ENCODE results near the gene ZNF641.

ZNF641 gene

DNA sequence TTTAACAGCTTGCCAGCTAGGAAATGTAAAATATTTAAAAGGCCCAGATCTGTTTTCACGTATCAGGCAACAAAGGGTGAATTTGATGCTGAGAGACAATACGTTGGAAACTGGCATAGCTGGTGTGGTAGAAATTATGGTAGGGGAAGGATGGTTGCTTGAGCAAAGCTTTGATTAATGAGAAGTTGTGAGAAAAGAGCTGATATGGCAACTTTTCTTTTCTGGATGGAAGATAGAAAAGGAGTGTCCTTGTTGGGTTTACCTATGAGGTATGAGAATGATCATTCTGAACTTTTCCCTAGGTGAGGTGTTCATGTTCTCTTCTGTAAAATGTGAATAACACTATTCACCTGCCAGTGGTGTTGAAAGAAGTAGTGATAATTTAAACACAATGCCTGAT is 34.2 kb downstream of the ZNF641 start:
- TF ChIP-seq, protein P1, sequence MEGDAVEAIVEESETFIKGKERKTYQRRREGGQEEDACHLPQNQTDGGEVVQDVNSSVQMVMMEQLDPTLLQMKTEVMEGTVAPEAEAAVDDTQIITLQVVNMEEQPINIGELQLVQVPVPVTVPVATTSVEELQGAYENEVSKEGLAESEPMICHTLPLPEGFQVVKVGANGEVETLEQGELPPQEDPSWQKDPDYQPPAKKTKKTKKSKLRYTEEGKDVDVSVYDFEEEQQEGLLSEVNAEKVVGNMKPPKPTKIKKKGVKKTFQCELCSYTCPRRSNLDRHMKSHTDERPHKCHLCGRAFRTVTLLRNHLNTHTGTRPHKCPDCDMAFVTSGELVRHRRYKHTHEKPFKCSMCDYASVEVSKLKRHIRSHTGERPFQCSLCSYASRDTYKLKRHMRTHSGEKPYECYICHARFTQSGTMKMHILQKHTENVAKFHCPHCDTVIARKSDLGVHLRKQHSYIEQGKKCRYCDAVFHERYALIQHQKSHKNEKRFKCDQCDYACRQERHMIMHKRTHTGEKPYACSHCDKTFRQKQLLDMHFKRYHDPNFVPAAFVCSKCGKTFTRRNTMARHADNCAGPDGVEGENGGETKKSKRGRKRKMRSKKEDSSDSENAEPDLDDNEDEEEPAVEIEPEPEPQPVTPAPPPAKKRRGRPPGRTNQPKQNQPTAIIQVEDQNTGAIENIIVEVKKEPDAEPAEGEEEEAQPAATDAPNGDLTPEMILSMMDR (conservative IDR thresholded peaks at IDR 0.05; ENCODE audit: low read depth, low read length), result no peak
- no peak overlapping the region for H3K27ac ChIP-seq
- H3K36me3 ChIP-seq (ENCODE audit: insufficient read depth), result no peaks in the 10 kb centered on the region
- H3K9ac ChIP-seq, result no peak overlapping the region
- no peak overlapping the region for H3K4me3 ChIP-seq (IDR thresholded peaks at IDR 0.05; ENCODE audit: insufficient read depth, low read depth, low read length)
- H3K27me3 ChIP-seq (ENCODE audit: insufficient read depth, low read depth), result no peaks in the 10 kb centered on the region
- H3K4me2 ChIP-seq, result no peak overlapping the region
- no peaks in the 10 kb centered on the region for H3K79me2 ChIP-seq (ENCODE audit: insufficient read depth, low read depth)
- no peaks in the 10 kb centered on the region for H3K4me1 ChIP-seq (ENCODE audit: low read depth, poor library complexity, severe bottlenecking)
- H4K20me1 ChIP-seq (ENCODE audit: insufficient read depth), result no peaks in the 10 kb centered on the region
- H2AFZ ChIP-seq (ENCODE audit: low read depth), result no peak overlapping the region

- Histone ChIP-seq H3K36me3 (ENCODE audit: insufficient read depth) (no peaks in the 10 kb centered on the region), H3K4me3 (IDR thresholded peaks at IDR 0.05; ENCODE audit: insufficient read depth, low read depth, low read length) (no peak overlapping the region), H3K9ac (no peak overlapping the region), H4K20me1 (ENCODE audit: insufficient read depth) (no peaks in the 10 kb centered on the region), H3K27me3 (ENCODE audit: insufficient read depth, low read depth) (no peaks in the 10 kb centered on the region), H3K79me2 (ENCODE audit: insufficient read depth, low read depth) (no peaks in the 10 kb centered on the region), H3K4me2 (no peak overlapping the region), H2AFZ (ENCODE audit: low read depth) (no peak overlapping the region), H3K4me1 (ENCODE audit: low read depth, poor library complexity, severe bottlenecking) (no peaks in the 10 kb centered on the region), H3K27ac (no peak overlapping the region)
- TF ChIP-seq, protein P1 (conservative IDR thresholded peaks at IDR 0.05; ENCODE audit: low read depth, low read length), result no peak
These were observed 39.4 kb downstream of the ZNF641 start for GRCh38 chr12:48311313-48311712.

DNA sequence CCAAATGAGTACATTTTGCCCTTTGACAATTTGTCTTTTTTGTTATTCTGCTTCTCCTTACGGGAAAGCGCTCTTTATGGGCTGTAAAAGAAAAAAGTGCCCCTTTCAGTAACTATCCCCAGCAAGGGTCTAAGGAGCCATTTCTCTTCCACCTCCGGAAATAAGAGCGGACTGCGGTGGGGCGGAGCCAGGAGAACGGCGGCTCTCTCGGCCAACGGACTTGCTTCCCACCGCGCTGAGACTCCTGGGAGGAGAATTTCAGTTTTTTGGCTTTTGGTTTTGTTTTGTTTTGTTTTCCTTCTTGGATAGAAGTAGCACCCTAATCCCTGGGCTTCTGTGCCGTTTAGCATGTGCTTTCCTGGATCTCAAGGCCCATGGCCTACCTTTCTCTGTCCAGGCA is 43.5 kb downstream of the ZNF641 start:
- no peak overlapping the region for H3K27ac ChIP-seq
- no peak overlapping the region for H2AFZ ChIP-seq (ENCODE audit: low read depth)
- no peaks in the 10 kb centered on the region for H4K20me1 ChIP-seq (ENCODE audit: insufficient read depth)
- TF ChIP-seq, protein P1 (conservative IDR thresholded peaks at IDR 0.05; ENCODE audit: low read depth, low read length), result no peak
- H3K9ac ChIP-seq, result no peak overlapping the region
- H3K4me3 ChIP-seq (IDR thresholded peaks at IDR 0.05; ENCODE audit: insufficient read depth, low read depth, low read length), result no peak overlapping the region
- no peaks in the 10 kb centered on the region for H3K4me1 ChIP-seq (ENCODE audit: low read depth, poor library complexity, severe bottlenecking)
- no peak overlapping the region for H3K4me2 ChIP-seq
- no peaks in the 10 kb centered on the region for H3K79me2 ChIP-seq (ENCODE audit: insufficient read depth, low read depth)
- no peaks in the 10 kb centered on the region for H3K36me3 ChIP-seq (ENCODE audit: insufficient read depth)
- H3K27me3 ChIP-seq (ENCODE audit: insufficient read depth, low read depth), result no peaks in the 10 kb centered on the region

GRCh38 chr12:48305190-48305589 is 45.5 kb downstream of the ZNF641 start:
- no peak overlapping the region for H3K9ac ChIP-seq
- no peaks in the 10 kb centered on the region for H3K36me3 ChIP-seq (ENCODE audit: insufficient read depth)
- H4K20me1 ChIP-seq (ENCODE audit: insufficient read depth), result no peaks in the 10 kb centered on the region
- H2AFZ ChIP-seq (ENCODE audit: low read depth), result no peak overlapping the region
- no peak overlapping the region for H3K4me3 ChIP-seq (IDR thresholded peaks at IDR 0.05; ENCODE audit: insufficient read depth, low read depth, low read length)
- no peak overlapping the region for H3K27ac ChIP-seq
- TF ChIP-seq, protein P1 (conservative IDR thresholded peaks at IDR 0.05; ENCODE audit: low read depth, low read length), result no peak
- no peaks in the 10 kb centered on the region for H3K79me2 ChIP-seq (ENCODE audit: insufficient read depth, low read depth)
- no peaks in the 10 kb centered on the region for H3K27me3 ChIP-seq (ENCODE audit: insufficient read depth, low read depth)
- H3K4me2 ChIP-seq, result no peak overlapping the region
- H3K4me1 ChIP-seq (ENCODE audit: low read depth, poor library complexity, severe bottlenecking), result no peaks in the 10 kb centered on the region

Data from KMS-11 (cell line).